MG63 (cell line): ENCODE results near the gene FAM186B. TPM values are rescaled to one million over a fixed set of nuclear protein-coding genes. Genes with fewer than 3 reads are reported as not detected.

ENCODE experiments used
- DNase-seq: peaks from one replicate; pipeline ENCODE4 v3.0.0-alpha.2; 2020
- H3K27me3 ChIP-seq: fragments of 250-450 bp; sonication (Bioruptor Pico); 2 replicates; pipeline ENCODE4 v1.5.1; 2020; ENCODE audit warnings: mild to moderate bottlenecking, moderate library complexity
- H3K36me3 ChIP-seq: fragments of 250-450 bp; sonication (Bioruptor Pico); 2 replicates; pipeline ENCODE4 v1.5.1; 2020; ENCODE audit warnings: mild to moderate bottlenecking, moderate library complexity
- H3K4me3 ChIP-seq: fragments of 250-450 bp; sonication (Bioruptor Pico); 2 replicates; pipeline ENCODE4 v1.5.1; 2020; ENCODE audit warnings: mild to moderate bottlenecking, moderate library complexity
- H3K9me3 ChIP-seq: fragments of 250-450 bp; sonication (Bioruptor Pico); 2 replicates; pipeline ENCODE4 v1.5.1; 2020; ENCODE audit warnings: mild to moderate bottlenecking, moderate library complexity
- total RNA-seq: library from RNA; depleted of rRNA; stranded (reverse); fragments of >200 nt; shearing (Covaris generic); gene quantifications from 2 replicates; pipeline ENCODE4 v1.2.3, GENCODE V29; 2014; ENCODE audit warnings: low replicate concordance

The FAM186B gene
- total RNA-seq, 1 experiment from 2014 or later, result not detected

DNA sequence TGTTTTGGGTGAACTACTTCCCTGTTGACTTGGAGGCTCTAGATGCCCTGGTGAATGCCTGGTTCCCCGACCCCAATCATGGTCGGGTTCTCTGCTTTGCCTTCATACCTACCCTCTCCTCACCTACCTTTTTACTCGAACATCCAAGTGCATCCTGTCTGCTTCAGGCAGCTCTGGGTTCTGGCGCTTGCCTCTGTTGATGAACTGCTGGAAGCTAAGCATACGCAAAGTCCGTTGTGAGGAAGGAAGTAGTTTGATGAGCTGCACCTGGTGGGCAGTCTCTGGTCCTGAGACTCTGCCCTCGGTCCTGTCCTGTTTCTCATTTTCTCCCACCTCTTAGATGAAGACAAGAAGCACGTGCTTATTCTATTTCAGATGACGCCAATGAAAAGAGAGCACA, 53.0 kb downstream of the FAM186B start:
- Histone ChIP-seq H3K36me3 (peaks cover 6% of the 10 kb centered on the region; the same call in 1 of the 2 replicates), H3K9me3 (no peaks in the 10 kb centered on the region), H3K4me3 (no peak overlapping the region), H3K27me3 (no peaks in the 10 kb centered on the region)
- no peak for DNase-seq

DNA sequence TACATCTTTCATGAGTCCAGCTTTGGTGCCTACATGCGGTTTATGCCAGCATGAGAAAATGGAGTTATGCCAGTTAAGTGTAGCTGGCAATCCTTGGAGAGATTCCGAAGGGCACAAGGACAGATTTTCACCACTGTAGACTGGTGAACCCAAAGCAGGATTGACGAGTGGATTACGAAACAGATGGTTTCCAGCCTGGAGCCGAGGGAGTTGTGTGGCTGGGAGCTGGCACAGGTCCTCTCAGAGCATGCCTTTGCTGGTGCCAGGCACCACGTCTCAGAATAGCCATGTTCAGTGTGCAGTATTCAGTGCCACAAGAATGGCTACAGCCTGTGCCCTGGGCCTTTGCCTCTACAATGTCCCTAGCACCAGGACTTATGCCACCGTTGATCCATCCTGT, 53.4 kb downstream of the FAM186B start:
- H3K36me3 ChIP-seq, result peaks cover 6% of the 10 kb centered on the region; the same call in 1 of the 2 replicates
- no peaks in the 10 kb centered on the region for H3K27me3 ChIP-seq
- peak; percentile 37 for DNase-seq
- no peak overlapping the region for H3K4me3 ChIP-seq
- no peaks in the 10 kb centered on the region for H3K9me3 ChIP-seq

DNA sequence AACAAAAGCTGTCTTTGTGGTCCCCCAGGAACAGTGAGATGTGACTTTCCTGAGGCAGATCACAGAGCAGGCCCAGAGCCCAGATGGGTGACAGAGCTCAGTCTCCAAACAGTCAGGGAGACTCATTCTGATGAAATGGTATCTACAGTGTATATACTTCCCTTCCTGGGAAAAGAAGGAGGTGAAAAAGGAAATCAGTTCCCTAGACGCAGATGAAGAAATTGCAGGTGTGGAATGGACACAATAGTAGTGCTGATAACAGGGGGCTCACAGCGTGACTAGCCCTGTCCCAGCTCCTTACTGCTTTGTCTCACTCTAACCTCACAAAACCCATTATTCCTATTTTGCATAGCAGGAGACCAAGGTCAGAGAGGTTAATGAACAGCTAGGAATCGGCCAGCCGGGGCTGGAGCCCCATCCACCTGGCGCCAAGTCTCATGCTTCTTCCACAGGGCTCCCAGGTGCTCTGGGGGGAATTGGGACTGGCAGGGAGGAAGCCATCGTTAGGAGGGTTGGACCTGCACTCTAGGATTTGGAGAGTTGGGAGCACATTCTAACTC, 54.7 kb downstream of the FAM186B start:
- Histone ChIP-seq H3K27me3 (no peaks in the 10 kb centered on the region), H3K9me3 (no peaks in the 10 kb centered on the region), H3K36me3 (no peaks in the 10 kb centered on the region), H3K4me3 (no peak overlapping the region)
- DNase-seq, result no peak

DNA sequence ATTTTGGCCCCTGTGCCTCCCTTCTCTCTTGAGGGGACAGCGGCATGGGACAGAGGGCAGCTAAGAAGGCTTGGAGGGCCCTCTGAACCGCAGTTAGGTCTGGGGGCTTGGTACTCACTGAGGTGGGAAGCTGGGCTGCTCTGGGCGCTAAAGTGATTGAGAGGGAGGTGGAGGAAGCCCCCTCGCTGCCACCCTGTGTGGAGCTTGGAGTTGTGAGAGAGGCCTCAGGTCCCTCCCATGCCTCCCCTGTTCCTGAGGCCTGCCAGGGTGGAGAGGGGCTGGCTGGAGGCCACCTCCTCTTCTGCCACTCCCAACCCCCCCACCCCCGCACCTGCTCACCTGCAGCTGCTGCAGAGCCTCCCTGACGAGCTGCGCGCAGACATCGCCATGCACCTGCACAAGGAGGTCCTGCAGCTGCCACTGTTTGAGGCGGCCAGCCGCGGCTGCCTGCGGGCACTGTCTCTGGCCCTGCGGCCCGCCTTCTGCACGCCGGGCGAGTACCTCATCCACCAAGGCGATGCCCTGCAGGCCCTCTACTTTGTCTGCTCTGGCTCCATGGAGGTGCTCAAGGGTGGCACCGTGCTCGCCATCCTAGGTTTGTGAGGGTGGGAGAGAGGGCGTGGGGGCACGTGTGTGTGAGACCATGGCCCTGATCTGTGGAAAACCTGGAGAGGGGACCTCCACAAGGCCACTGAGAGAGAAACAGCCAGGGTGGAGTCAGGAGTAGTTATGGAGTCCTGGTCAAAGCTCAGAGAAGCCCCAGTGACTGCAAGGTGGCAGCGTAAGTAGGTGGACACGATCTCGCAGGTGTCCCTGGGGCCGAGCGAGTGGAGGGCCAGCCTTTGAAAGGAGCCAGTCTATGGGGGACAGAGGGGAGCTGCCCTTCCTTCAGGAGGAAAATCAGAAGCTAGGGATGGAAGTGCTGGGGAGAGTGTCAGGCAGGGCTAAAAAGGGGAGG, 55.4 kb downstream of the FAM186B start:
- no peaks in the 10 kb centered on the region for H3K9me3 ChIP-seq
- no peaks in the 10 kb centered on the region for H3K36me3 ChIP-seq
- no peaks in the 10 kb centered on the region for H3K27me3 ChIP-seq
- no peak for DNase-seq
- H3K4me3 ChIP-seq, result no peak overlapping the region

DNA sequence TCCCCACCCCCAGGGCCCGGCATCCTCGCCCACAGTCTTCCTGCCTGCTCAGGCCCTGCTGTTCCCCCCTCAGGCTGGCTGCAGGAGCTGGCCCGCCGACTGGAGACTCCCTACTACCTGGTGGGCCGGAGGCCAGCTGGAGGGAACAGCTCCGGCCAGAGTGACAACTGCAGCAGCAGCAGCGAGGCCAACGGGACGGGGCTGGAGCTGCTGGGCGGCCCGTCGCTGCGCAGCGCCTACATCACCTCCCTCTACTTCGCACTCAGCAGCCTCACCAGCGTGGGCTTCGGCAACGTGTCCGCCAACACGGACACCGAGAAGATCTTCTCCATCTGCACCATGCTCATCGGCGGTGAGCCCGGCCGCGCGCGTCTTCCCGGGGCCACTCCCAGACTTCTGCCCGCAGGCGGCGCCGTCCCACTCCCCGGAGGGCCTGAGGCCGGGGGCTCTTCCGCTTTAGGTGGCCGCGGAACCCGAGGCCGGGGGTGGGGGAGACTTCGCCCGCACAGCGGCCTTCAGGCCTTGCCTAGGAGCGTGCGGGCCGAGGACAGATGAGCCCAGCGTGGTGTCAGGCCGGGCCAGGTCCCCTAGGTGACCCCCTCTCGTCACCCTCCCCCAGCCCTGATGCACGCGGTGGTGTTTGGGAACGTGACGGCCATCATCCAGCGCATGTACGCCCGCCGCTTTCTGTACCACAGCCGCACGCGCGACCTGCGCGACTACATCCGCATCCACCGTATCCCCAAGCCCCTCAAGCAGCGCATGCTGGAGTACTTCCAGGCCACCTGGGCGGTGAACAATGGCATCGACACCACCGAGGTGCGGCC, 56.4 kb downstream of the FAM186B start:
- Histone ChIP-seq H3K4me3 (no peak overlapping the region), H3K27me3 (no peaks in the 10 kb centered on the region), H3K9me3 (no peaks in the 10 kb centered on the region), H3K36me3 (no peaks in the 10 kb centered on the region)
- no peak for DNase-seq

DNA sequence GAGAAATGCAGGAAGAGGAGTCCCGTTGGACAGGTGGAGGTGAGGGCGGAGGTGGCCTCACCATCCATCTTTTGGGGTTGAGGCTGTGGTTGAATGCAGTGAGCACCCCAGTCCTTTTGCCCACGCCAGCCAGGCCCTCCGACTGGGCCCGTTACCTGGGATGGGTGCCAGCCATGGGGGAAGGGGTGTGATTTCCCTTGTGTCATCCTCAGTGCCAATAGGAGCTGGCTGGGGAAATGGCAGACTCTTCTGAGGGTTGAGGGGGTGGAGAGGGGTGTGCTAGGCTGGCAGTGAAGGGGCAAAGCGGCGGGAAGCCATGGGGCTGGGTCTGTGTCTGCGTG, 57.0 kb downstream of the FAM186B start:
- H3K9me3 ChIP-seq, result no peaks in the 10 kb centered on the region
- H3K27me3 ChIP-seq, result no peaks in the 10 kb centered on the region
- no peaks in the 10 kb centered on the region for H3K36me3 ChIP-seq
- no peak overlapping the region for H3K4me3 ChIP-seq
- no peak for DNase-seq

DNA sequence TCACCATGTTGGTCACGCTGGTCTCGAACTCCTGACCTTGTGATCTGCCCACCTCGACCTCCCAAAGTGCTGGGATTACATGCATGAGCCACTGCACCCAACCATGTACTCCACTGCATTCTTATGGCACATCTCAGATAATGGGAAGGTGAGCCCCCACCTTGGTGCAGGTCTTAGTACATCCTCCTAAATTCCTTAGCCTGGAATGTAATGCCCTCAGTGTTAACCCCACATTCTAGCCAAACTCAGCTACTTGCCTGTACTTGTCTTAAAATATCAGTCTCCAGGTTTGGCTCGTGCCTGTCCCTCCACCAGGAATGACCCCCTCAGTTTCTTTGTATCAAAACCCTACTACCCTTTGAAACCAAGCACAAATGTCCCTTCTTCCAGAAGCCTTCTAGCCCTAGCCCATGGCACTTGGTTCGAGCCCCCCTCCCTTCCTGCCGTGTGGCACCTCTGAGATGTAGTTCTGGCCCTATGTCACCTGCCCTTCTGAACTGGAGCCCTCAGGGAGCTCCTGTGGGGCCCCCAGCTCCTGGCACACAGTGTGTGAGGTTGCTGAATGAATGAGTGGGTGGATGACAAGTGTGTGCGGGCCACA, 58.2 kb downstream of the FAM186B start:
- H3K9me3 ChIP-seq, result no peaks in the 10 kb centered on the region
- DNase-seq, result no peak
- no peak overlapping the region for H3K4me3 ChIP-seq
- H3K27me3 ChIP-seq, result no peaks in the 10 kb centered on the region
- H3K36me3 ChIP-seq, result no peaks in the 10 kb centered on the region

DNA sequence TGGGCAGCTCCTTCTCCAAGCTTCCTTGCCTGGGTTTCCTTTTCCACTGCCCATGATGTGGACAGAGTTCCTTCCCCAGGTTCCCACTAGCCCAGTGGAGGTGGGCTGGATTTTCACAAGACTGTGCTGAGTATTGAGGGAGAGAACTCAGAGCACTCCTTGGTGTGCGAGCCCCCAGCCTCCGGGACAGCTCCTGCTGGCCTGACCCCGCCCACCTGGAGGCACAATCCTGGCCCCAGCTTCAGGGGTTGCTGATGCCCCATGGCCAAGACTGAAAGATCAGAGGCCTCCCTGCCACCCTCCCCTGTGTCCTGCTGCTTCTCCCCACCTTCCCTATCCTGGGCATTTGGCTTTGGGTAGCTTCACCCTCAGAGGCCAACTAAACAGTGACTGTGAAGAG, 59.0 kb downstream of the FAM186B start:
- no peaks in the 10 kb centered on the region for H3K9me3 ChIP-seq
- H3K36me3 ChIP-seq, result no peaks in the 10 kb centered on the region
- no peak overlapping the region for H3K4me3 ChIP-seq
- no peak for DNase-seq
- no peaks in the 10 kb centered on the region for H3K27me3 ChIP-seq

DNA sequence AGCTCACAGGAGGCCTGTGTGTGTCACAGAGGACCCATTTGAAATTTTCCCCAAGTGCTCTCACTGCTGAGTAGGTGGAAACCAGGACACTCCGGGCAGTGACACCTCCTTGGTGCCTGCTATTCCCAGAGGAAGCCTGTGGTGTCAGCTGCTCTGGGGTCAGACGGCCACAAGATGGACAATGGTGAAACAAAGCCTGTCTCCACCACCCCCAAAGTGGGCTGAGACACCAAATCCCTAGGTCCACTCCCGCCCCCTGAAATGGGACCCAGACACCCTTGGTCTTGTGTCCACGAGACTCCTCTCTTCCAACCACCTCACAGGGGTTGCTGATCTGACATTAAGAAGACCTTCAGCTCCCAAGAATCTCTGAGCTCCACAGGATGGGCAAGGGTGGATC, 59.6 kb downstream of the FAM186B start:
- Histone ChIP-seq H3K9me3 (no peaks in the 10 kb centered on the region), H3K27me3 (no peaks in the 10 kb centered on the region), H3K4me3 (no peak overlapping the region), H3K36me3 (no peaks in the 10 kb centered on the region)
- DNase-seq, result no peak

DNA sequence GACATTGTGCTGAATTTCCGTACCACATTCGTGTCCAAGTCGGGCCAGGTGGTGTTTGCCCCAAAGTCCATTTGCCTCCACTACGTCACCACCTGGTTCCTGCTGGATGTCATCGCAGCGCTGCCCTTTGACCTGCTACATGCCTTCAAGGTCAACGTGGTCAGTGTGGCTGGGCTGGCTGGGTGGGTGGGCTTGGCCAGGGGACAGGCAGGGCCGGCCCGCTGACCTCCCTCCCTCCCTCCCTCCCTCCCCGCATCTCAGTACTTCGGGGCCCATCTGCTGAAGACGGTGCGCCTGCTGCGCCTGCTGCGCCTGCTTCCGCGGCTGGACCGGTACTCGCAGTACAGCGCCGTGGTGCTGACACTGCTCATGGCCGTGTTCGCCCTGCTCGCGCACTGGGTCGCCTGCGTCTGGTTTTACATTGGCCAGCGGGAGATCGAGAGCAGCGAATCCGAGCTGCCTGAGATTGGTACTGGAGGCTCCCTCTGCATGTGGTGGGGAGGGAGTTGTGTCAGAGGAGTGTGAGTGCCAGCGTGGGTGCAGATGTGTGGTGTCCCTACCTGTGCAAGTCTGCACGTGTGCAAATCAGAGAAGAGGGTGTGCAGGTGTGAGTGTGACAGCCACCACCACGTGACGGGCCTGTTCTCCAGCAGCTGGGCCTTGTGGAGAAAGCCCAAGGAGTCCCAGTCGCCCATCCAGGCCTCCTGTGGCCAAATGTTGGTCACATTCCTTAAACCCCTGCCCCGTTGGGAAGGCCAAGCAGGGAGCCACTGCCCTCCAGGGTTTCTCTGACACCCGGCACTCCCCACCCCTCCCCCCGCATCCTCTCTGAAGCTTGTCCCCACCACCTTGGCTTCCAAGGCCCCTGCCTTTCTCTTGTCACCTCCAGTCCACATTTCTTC, 61.3 kb downstream of the FAM186B start:
- DNase-seq, result no peak

DNA sequence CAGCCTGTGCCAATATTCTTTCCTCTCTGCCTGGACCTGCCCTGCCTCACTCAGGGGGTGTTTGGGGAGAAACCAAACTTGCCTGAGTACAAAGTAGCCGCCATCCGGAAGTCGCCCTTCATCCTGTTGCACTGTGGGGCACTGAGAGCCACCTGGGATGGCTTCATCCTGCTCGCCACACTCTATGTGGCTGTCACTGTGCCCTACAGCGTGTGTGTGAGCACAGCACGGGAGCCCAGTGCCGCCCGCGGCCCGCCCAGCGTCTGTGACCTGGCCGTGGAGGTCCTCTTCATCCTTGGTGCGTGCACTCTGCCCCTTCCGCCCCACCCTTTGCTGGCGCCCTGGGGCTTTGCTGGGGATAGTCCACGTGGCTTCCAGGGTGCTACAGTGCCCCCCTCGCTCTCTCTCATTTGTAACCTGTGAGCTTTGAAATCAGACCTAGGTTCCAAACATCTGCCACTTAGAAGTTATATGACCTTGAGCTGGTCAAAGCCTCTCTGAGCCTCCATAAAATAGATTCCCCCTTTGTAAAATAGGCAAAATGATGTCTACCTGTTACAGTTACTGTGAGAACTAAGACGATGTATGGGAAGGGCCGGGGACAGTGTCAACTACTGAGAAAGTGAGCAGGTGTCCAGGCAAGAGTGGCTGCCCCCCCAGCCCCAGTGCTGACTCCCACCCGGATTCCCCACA, 62.1 kb downstream of the FAM186B start:
- Histone ChIP-seq H3K9me3 (no peaks in the 10 kb centered on the region), H3K4me3 (no peak overlapping the region), H3K36me3 (no peaks in the 10 kb centered on the region), H3K27me3 (peaks cover 9% of the 10 kb centered on the region)
- no peak for DNase-seq

More for the DNA sequence above, 61.3 kb downstream of the FAM186B start:
- H3K4me3 ChIP-seq, result no peak overlapping the region
- H3K36me3 ChIP-seq, result no peaks in the 10 kb centered on the region
- H3K9me3 ChIP-seq, result no peaks in the 10 kb centered on the region
- H3K27me3 ChIP-seq, result peaks cover 6% of the 10 kb centered on the region

DNA sequence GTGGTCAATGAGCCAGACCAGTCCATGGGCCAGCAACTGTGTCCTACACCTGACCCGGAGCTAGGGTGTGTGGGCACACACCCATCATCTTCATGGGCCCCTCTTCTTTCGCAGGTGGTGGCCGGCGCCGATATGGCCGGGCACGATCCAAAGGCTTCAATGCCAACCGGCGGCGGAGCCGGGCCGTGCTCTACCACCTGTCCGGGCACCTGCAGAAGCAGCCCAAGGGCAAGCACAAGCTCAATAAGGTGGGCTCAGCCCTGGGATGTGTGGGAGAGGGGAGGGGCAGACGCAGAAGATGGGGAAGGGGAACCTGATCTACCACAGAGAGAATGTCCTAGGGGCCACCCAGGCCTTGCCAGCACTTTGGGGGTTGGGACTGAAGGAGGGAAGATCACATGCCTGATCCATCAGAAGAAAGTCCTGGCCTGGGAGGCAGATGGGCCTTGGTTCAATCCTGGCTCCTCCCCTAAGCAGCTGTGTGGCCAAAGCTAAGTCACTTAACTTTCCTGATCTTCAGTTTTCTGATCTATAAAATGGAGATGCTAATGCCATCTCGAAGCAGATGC, 62.8 kb downstream of the FAM186B start:
- DNase-seq, result no peak
- Histone ChIP-seq H3K27me3 (peaks cover 13% of the 10 kb centered on the region), H3K4me3 (no peak overlapping the region), H3K9me3 (no peaks in the 10 kb centered on the region), H3K36me3 (no peaks in the 10 kb centered on the region)

DNA sequence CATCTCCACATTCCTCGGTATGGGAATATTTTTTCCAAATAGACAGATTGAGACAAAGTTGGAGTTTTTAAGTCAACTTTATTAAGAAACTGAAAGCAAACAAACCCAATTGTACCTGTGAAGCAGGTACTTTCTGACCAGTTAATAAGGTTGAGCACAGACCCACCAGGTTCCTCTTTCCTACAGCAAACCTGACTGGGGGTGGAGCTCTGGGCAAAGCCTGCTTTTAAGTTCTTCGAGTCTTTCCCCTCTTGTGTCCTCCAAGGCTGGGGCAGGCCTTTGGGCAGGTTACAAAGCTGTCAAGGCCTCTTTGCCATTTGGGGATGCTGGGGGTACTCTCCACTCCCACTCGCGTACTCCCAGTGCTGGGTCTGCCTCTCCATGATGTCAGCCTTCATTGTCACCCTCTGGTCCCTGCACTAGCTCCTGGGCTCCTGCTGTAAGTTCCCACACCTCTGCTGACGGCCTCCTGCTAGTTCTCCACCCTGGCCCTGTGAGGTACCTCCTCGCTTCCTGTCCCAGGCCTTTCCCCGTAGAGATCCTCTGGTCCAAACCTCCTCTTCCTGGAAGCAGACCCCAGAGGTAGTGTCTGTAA, 63.4 kb downstream of the FAM186B start:
- no peak overlapping the region for H3K4me3 ChIP-seq
- peaks cover 13% of the 10 kb centered on the region for H3K27me3 ChIP-seq
- DNase-seq, result no peak
- no peaks in the 10 kb centered on the region for H3K9me3 ChIP-seq
- no peaks in the 10 kb centered on the region for H3K36me3 ChIP-seq

DNA sequence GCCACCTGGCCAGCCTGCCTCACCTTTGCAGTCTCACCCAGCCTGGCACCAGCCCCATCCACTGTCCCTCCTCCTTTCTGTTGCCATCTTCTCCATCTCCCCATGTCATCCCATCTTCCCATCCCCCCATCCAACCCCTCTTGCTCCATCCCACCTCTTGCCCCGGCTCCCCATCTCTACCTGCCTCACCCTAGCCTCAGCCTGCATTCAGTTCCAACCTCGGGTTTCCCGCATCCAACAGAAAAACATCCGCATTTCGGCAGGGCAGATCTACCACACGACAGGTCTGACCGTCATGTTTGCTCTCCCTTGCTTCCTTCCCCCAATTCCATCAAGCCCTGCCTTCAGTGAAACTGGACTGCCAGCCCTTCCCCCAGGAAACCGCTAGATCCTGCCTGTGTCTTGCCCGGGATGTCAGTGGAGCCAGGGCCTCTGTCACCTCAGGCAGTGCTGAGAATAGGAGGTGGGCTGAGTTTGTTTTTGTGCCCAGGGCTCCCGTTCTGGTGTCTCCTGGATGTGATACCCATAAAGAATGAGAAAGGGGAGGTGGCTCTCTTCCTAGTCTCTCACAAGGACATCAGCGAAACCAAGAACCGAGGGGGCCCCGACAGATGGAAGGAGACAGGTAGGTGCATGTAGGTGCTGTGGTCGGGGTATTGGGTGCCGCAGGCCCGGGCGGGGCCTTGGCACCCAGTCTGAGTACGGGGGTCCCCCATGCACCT, 64.1 kb downstream of the FAM186B start:
- Histone ChIP-seq H3K4me3 (no peak overlapping the region), H3K36me3 (no peaks in the 10 kb centered on the region), H3K9me3 (no peaks in the 10 kb centered on the region), H3K27me3 (peaks cover 13% of the 10 kb centered on the region)
- no peak for DNase-seq
